Activated CD8-positive, alpha-beta T cell treated with anti-CD3 and anti-CD28 coated beads for 36 hours (primary cell): Measurements from ENCODE around the gene MEMO1. TPM values are rescaled to one million over a fixed set of nuclear protein-coding genes. Genes with fewer than 3 reads are reported as not detected.
"Not testable (repeated sequence)": the region's sequence is repeated elsewhere in the genome, so short reads cannot be mapped to it uniquely, and the experiment has no call there.

ENCODE experiments used
- ATAC-seq: fragments of 200-7000 bp; cut with Tn5 transposase; one replicate; pipeline ENCODE4 v1.10.0; 2021; ENCODE audit warnings: mild to moderate bottlenecking, moderate library complexity
- CTCF ChIA-PET: fragments of 350-600 bp; sonication (Branson Sonifier 250); formaldehyde crosslinking; loops from one replicate; lab custom pipeline; 2021; ENCODE audit warnings: antibody characterized with exemption; lab: Charles Lee
- POLR2A ChIA-PET: fragments of 350-600 bp; sonication (Branson Sonifier 250); formaldehyde crosslinking; loops from one replicate; lab custom pipeline; 2021; ENCODE audit warnings: antibody characterized with exemption; lab: Charles Lee
- DNase-seq: peaks from one replicate; pipeline ENCODE4 v3.0.0-alpha.2; 2020
- H3K27ac Mint-ChIP-seq: one replicate; pipeline ENCODE4 v1.8.0; 2021; ENCODE audit warnings: mild to moderate bottlenecking, mixed read lengths
- H3K27me3 Mint-ChIP-seq: one replicate; pipeline ENCODE4 v1.8.0; 2021; ENCODE audit warnings: mixed read lengths
- H3K36me3 Mint-ChIP-seq: one replicate; pipeline ENCODE4 v1.8.0; 2021; ENCODE audit warnings: low read depth, mixed read lengths
- H3K4me1 Mint-ChIP-seq: one replicate; pipeline ENCODE4 v1.8.0; 2021; ENCODE audit warnings: low read depth, mixed read lengths
- H3K4me3 Mint-ChIP-seq: one replicate; pipeline ENCODE4 v1.8.0; 2021; ENCODE audit warnings: mild to moderate bottlenecking, moderate library complexity, mixed read lengths
- H3K9me3 Mint-ChIP-seq: one replicate; pipeline ENCODE4 v1.8.0; 2021; ENCODE audit warnings: mixed read lengths
- CTCF ChIP-seq: fragments of 200-600 bp; IDR thresholded peaks from one replicate; pipeline ENCODE4 v1.8.0; 2022; ENCODE audit warnings: antibody characterized with exemption, mild to moderate bottlenecking
- intact Hi-C: fragments of 100-400 bp; cut with micrococcal nuclease; formaldehyde crosslinking; loops from one replicate; pipeline ENCODE4 v1.10.0; 2022
- total RNA-seq, 2 experiments: library from RNA; stranded (reverse); gene quantifications; one replicate each; pipeline ENCODE4 v1.2.3, GENCODE V29; 2021

The MEMO1 gene
- total RNA-seq, 2 experiments from 2014 or later = 46.5 to 46.9 TPM

- Mint-ChIP-seq H3K9me3 (no peaks in the 10 kb centered on the region), H3K27ac (no peak overlapping the region), H3K36me3 (peaks cover 6% of the 10 kb centered on the region), H3K4me1 (peaks cover 2% of the 10 kb centered on the region), H3K4me3 (no peak overlapping the region), H3K27me3 (no peaks in the 10 kb centered on the region)
- TF ChIP-seq CTCF = no peak
- DNase-seq = no peak
- ChIA-PET CTCF (interaction anchor here (0.7 kb wide), 1 partner anchor 19 kb away, joined by 3 read pairs; no protein-coding TSS in a partner anchor), POLR2A (no interaction called here)
- intact Hi-C loops = no loop called here
- ATAC-seq = no peak
Measured at GRCh38 chr2:31853521-31853920, 157.3 kb downstream of the MEMO1 start.

- intact Hi-C loops, POLR2A ChIA-PET, H3K36me3 Mint-ChIP-seq, H3K27me3 Mint-ChIP-seq, H3K27ac Mint-ChIP-seq, H3K4me1 Mint-ChIP-seq, DNase-seq, H3K4me3 Mint-ChIP-seq, H3K9me3 Mint-ChIP-seq, CTCF ChIA-PET, ATAC-seq: not testable (repeated sequence)
Measured at GRCh38 chr2:31842150-31842549, 168.7 kb downstream of the MEMO1 start.

- intact Hi-C loops = no loop called here
Measured at GRCh38 chr2:31835450-31835849, 175.4 kb downstream of the MEMO1 start.

GRCh38 chr2:31832363-31832762 is 178.4 kb downstream of the MEMO1 start:
- ATAC-seq = no peak
- no peak overlapping the region for H3K4me3 Mint-ChIP-seq
- TF ChIP-seq CTCF = no peak
- no peaks in the 10 kb centered on the region for H3K9me3 Mint-ChIP-seq
- H3K36me3 Mint-ChIP-seq = no peaks in the 10 kb centered on the region
- no peak for DNase-seq
- no peak overlapping the region for H3K27ac Mint-ChIP-seq
- H3K27me3 Mint-ChIP-seq = peaks cover 5% of the 10 kb centered on the region
- POLR2A ChIA-PET = no interaction called here
- CTCF ChIA-PET = no interaction called here
- no peaks in the 10 kb centered on the region for H3K4me1 Mint-ChIP-seq
- intact Hi-C loops = no loop called here

More at GRCh38 chr2:31835450-31835849, 175.4 kb downstream of the MEMO1 start:
- H3K36me3 Mint-ChIP-seq = no peaks in the 10 kb centered on the region
- H3K27me3 Mint-ChIP-seq = no peaks in the 10 kb centered on the region
- no peak overlapping the region for H3K27ac Mint-ChIP-seq
- H3K4me1 Mint-ChIP-seq = no peaks in the 10 kb centered on the region
- no peak overlapping the region for H3K4me3 Mint-ChIP-seq
- ChIA-PET CTCF (no interaction called here), POLR2A (no interaction called here)
- no peaks in the 10 kb centered on the region for H3K9me3 Mint-ChIP-seq
- TF ChIP-seq CTCF = no peak
- ATAC-seq (no peak), DNase-seq (no peak)

GRCh38 chr2:31831585-31831984 is 179.2 kb downstream of the MEMO1 start:
- peaks cover 6% of the 10 kb centered on the region for H3K27me3 Mint-ChIP-seq
- no peak for ATAC-seq
- CTCF ChIA-PET = no interaction called here
- TF ChIP-seq CTCF = no peak
- intact Hi-C loops = no loop called here
- no peaks in the 10 kb centered on the region for H3K4me1 Mint-ChIP-seq
- no peak overlapping the region for H3K27ac Mint-ChIP-seq
- H3K9me3 Mint-ChIP-seq = no peaks in the 10 kb centered on the region
- no peak for DNase-seq
- POLR2A ChIA-PET = no interaction called here
- H3K36me3 Mint-ChIP-seq = no peaks in the 10 kb centered on the region
- H3K4me3 Mint-ChIP-seq = no peak overlapping the region

GRCh38 chr2:31828891-31829290 is 181.9 kb downstream of the MEMO1 start:
- no peak overlapping the region for H3K4me3 Mint-ChIP-seq
- H3K27me3 Mint-ChIP-seq = peaks cover 6% of the 10 kb centered on the region
- no peak for DNase-seq

More at GRCh38 chr2:31828891-31829290, 181.9 kb downstream of the MEMO1 start:
- Mint-ChIP-seq H3K36me3 (no peaks in the 10 kb centered on the region), H3K4me1 (no peaks in the 10 kb centered on the region), H3K9me3 (peaks cover under 1% of the 10 kb centered on the region), H3K27ac (no peak overlapping the region)
- CTCF ChIA-PET = no interaction called here
- intact Hi-C loops = no loop called here
- ATAC-seq = no peak
- POLR2A ChIA-PET = no interaction called here
- no peak for TF ChIP-seq CTCF
